HTR-8/SVneo (cell line): Measurements from ENCODE around the gene KIF16B.
"Not testable (repeated sequence)": the region's sequence is repeated elsewhere in the genome, so short reads cannot be mapped to it uniquely, and the experiment has no call there.

Experiments used
- DNase-seq: peaks from one replicate; pipeline ENCODE4 v3.0.0; 2011; ENCODE audit warnings: low spot score, mixed read lengths; ENCODE audit not compliant: insufficient read length
- FAIRE-seq: peaks from 2 replicates; lab custom pipeline; 2011; peaks lifted over from hg19 to GRCh38; lab: Jason Lieb, UNC

The KIF16B gene

DNA sequence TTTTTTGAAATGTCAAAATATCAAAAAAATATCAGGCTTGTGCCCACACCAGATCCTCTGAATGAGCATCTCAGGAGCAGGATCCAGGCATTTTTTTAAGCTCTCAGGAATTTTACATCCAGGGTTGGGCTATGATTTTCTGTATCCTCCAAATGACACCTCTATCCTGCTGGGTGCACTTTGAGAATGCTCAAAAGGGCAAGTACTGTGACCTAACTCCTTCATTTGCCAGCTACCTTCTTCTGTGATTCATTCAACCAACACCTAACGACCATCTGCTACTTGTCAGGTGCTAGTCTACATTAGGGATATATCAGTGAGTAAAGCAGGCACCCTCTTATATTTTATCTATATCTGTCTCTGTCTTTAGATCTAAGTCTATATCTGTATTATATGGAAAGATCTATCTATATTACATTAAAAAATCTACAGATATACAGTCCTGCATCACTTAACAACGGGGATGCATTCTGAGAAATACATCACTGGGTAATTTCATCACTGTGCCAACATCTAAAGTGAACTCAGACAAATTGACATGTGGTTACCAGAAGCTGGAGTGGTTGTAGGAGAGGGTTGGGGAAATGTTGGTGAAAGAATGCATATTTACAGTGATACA lies 131.6 kb downstream of the KIF16B start:
- no peak for FAIRE-seq

DNA sequence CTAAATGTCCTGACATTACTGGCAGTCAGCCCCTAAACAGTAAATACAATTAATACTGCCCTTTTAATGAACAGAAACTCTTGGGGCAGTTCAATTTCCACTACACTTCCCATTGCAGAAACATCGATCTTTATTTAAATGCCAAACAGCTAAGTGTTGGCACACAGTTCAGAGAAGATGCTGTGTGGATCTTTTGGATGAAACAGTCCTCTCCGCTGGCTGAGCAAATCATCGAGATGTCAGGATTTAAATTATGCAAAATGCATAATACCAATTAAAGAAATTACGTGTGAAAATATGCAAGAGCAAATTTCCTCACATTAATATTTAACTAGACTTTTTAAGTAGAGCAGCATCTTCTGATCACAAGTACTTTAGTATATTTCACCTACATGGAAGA lies 132.6 kb downstream of the KIF16B start:
- no peak for FAIRE-seq
- no peak for DNase-seq

More for the DNA sequence above, 131.6 kb downstream of the KIF16B start:
- DNase-seq = no peak

DNA sequence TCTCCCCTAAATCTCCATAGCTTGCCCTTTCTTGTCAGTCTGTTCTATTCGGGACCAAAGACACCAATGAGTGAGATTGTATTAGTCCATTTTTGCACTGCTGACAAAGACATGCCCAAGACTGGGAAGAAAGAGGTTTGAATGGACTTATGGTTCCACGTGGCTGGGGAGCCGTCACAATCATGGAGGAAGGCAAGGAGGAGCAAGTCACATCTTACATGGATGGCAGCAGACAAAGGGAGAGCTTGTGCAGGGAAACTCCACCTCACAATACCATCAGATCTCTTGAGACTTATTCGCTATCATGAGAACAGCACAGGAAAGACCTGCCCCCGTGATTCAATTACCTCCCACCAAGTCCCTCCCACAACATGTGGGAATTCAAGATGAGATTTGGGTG lies 133.7 kb downstream of the KIF16B start:
- FAIRE-seq, DNase-seq: not testable (repeated sequence)

- DNase-seq (no peak), FAIRE-seq (no peak)
Measured at GRCh38 chr20:16438100-16438499, 135.1 kb downstream of the KIF16B start.

DNA sequence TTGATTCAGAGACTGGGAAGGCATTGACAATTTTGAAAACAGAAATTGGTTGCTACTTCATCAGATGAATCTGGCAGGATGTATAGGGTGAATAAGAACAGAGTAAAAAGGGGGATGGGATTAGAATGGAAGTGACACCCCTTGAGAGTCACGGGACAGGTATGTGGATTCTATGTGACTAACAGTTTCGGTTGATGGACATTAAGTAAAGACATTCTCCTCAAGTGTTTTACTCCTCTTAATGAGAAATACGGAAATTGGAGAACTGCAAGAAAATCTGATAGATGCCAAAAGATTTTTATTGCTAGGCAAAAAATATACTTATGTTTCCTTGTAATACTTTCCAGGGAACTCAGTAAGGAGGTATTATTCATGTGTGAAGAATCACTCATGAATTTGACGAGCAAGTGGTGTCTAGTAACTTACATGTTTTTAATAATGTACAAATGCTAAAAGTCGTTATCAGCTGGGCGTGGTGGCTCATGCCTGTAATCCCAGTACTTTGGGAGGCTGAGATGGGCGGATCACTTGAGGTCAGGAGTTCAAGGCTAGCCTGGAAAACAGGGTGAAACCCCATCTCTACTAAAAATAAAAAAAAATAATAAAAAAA lies 135.8 kb downstream of the KIF16B start:
- FAIRE-seq (no peak), DNase-seq (no peak)

DNA sequence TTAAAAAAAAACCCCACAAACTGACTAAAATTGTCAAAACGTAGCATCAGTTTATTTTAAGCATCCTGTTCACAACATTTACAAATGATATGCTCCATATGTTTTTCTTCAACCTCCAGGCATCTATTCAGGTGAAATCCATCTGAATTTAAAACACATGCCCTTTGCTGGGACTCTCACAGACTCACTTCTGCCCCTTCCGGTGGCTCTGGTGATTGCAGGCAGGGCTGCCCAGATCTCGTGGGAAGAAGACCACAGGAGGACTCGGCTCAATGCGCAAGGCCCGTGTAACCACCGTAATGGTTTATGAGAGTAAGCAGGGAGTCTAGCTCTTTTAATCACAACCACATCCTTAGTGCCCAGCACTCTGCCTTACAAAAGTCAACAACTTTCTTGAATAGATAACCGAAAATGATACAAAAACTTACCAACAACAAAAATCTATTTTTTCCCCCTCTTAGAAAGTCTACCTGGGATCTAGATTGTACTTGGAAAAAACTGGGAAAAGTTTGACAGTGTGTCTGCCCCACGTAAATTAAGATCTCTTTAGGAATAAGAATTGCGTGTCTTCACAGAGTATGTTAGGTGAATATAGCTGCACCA lies 139.1 kb downstream of the KIF16B start:
- peak; percentile 7 for DNase-seq
- FAIRE-seq = no peak

DNA sequence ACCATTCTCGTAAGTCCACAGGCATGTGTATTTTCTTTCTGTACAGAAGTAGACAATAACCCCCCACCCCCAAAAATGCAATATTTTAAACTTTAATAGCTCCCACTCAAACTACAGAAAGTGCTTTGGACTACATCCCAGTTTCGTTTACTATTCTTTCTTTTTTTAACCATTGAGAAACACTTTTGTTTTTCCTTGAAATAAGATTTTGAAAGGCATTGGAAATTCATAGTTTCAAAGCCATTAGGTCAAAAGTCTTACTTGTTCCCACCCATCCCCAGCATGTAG lies 140.0 kb downstream of the KIF16B start:
- no peak for FAIRE-seq
- no peak for DNase-seq

GRCh38 chr20:16432466-16433292 lies 140.6 kb downstream of the KIF16B start:
- FAIRE-seq = no peak
- no peak for DNase-seq

DNA sequence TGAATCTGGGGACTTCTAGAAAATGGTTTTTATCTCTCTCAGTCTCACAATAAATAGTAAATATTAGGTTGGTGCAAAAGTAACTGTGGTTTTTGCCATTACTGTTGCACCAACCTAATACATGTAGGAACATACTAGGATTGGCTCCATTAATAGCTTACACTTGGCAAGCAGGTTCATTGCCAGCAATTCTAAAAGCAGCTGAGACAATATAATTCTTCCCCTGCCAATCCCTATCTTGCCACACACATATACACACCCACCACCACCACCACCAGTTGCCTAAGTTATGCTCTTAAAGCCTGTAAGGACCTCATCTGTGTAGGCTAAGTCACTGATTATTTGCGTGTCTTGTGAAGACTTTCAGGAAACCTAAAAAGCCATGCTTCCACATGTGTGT lies 145.1 kb downstream of the KIF16B start:
- FAIRE-seq (no peak), DNase-seq (no peak)

DNA sequence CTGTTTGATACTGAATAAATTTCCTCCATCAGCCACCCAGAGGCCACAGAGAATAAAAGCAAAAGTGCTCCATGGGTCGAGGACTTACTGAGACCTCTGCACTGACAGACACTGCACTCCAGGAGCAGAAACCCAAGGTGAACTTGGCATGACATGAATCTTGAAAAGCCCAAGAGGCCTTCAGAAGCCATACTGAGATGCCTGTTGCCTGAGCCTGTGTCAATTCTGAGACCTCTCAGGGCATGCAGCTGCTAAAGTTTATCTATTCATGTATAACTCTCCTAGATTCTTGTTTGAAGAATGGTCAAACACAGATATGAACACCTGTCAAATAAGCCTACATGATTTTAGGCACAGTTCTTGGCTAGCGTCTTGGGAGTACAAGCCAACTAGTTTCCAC lies 145.7 kb downstream of the KIF16B start:
- DNase-seq = no peak

GRCh38 chr20:16424780-16425179 lies 148.5 kb downstream of the KIF16B start:
- DNase-seq = no peak
- no peak for FAIRE-seq

More for the DNA sequence above, 145.7 kb downstream of the KIF16B start:
- no peak for FAIRE-seq

DNA sequence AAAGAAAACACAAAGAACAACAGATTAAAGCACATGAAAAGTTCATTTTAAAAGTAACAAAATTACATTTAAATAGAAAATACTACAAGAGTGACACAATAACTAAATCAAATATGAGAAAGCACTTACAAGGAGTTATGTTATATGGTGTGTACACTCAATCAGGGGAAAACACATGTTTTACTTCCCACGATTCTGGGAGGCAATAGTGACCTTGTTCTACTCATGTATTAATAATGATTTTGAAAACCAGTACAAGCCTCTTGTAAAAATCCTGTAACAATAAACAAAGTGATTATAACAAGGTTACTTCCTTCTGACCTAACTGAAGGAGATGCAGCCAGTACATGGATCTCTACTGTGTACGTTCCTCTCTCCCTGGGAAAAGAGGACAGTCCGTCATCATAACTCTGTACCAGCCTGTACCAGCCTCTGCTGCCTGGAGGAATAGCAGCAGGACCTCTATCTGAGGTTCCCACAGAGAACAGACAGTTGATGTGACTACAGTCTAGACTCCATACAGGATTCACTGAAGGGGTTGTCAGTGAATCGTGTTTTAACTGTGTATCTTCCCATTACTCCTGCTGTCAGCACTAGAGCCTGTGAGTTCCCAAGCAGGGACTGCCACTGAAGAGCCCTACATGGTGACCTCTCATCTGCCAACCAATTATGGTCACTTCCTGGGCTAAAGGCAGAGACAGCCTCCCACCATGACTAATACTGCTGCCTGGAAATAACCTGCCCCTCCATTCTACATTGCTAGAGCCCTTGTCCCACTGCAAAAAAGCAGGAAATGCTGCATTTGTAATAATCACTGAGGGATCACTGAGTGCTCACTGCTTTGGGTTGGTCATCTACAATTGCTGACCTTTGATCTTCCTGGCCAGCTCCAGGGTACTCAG lies 149.7 kb downstream of the KIF16B start:
- DNase-seq (no peak), FAIRE-seq (no peak)

- DNase-seq = no peak
- FAIRE-seq = no peak
Measured at GRCh38 chr20:16419138-16419715, 154.0 kb downstream of the KIF16B start.

GRCh38 chr20:16418616-16419015 lies 154.6 kb downstream of the KIF16B start:
- no peak for FAIRE-seq
- DNase-seq = no peak

DNA sequence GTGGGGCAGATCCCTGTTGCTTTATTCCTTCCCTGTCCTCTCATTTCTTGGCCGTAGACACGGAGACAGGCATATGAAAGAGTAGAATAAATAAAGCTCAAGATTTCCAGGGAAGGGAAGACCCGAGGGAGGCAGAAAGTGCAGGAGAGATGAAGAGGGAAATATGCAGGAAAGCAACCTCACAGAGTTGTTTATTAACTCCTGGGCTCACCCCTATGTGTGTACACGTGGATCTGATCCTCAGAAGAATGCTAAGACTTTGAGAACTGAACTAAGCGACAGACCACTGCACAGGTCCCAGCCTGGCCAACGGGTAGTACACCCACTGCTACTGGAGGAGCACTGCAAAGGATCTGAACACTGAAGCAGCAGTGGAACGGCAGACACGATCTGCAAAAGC lies 156.2 kb downstream of the KIF16B start:
- no peak for DNase-seq
- no peak for FAIRE-seq

- DNase-seq (no peak), FAIRE-seq (no peak)
Measured at GRCh38 chr20:16415071-16416053, 157.9 kb downstream of the KIF16B start.

GRCh38 chr20:16412906-16413305 lies 160.3 kb downstream of the KIF16B start:
- no peak for DNase-seq
- FAIRE-seq = no peak

DNA sequence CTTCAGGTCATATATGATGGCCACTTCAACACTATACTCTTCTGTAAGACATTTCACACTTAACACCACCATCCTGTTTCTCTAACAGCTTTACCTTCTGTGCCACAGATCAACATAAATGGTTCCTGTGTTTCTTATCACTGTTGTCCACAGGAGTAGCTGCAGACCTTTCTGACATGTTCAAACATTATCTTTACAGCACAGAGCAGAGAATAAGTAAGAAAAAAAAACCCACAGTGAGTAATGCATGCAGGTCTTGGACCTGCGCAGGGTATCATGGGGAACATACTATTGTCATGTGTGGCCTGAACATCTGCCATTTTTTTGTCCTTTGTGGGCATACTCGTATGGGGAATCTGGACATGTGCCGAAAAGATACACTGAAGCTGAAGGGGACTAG lies 161.9 kb downstream of the KIF16B start:
- DNase-seq (no peak), FAIRE-seq (no peak)

GRCh38 chr20:16410626-16411025 lies 162.6 kb downstream of the KIF16B start:
- FAIRE-seq (no peak), DNase-seq (no peak)
